Measurements from ENCODE around the gene SLAIN1. TPM values are rescaled to one million over a fixed set of nuclear protein-coding genes. Genes with fewer than 3 reads are reported as not detected.

SLAIN1 gene
- total RNA-seq, 2 experiments from 2014 or later: 16.4 to 31.7 TPM

GRCh38 chr13:77674852-77675251, 22.6 kb upstream of the SLAIN1 start:
- no peak overlapping the region for H3K27ac ChIP-seq (ENCODE audit: low read depth, low read length, poor library complexity, severe bottlenecking)
- no peaks in the 10 kb centered on the region for H3K9me2 ChIP-seq (ENCODE audit: insufficient read depth, low read length)
- no peaks in the 10 kb centered on the region for H3K4me1 ChIP-seq (ENCODE audit: insufficient read depth, low read length, poor library complexity, severe bottlenecking)
- ChIA-PET CTCF (ENCODE audit: unreplicated experiment) (no interaction called here), POLR2A (interaction anchor here (0.5 to 1.1 kb wide), 4 partner anchors 20 to 857 kb away, joined by 3 to 4 read pairs (median 3); no protein-coding TSS in a partner anchor)
- BruUV-seq (replicated peaks): no TSS peak
- H3K4me2 ChIP-seq (ENCODE audit: low read length): no peak overlapping the region
- no peaks in the 10 kb centered on the region for H4K20me1 ChIP-seq (ENCODE audit: insufficient read depth, low read length)
- H3K36me3 ChIP-seq (ENCODE audit: insufficient read depth, low read length): no peaks in the 10 kb centered on the region
- H2AFZ ChIP-seq (ENCODE audit: low read length): no peak overlapping the region
- DNase-seq (ENCODE audit: low spot score): no peak
- H3K9me3 ChIP-seq (ENCODE audit: low read length): no peaks in the 10 kb centered on the region
- no peak overlapping the region for H3K4me3 ChIP-seq (ENCODE audit: low read depth, low read length, poor library complexity, severe bottlenecking)
- intact Hi-C loops (cut with micrococcal nuclease; ENCODE audit: unreplicated experiment): no loop called here
- no peaks in the 10 kb centered on the region for H3K79me2 ChIP-seq (ENCODE audit: insufficient read depth, low read depth, low read length)
- TF ChIP-seq EZH2phosphoT487 (IDR thresholded peaks at IDR 0.05; ENCODE audit: borderline replicate concordance, low read depth, low read length) (no peak), CTCF (conservative IDR thresholded peaks at IDR 0.05; ENCODE audit: low read length) (no peak)

GRCh38 chr13:77678691-77679235, 18.7 kb upstream of the SLAIN1 start:
- no peak overlapping the region for H3K4me3 ChIP-seq (ENCODE audit: low read depth, low read length, poor library complexity, severe bottlenecking)
- H4K20me1 ChIP-seq (ENCODE audit: insufficient read depth, low read length): no peaks in the 10 kb centered on the region
- no peaks in the 10 kb centered on the region; the same call in 1 of the 2 replicates for H3K9me2 ChIP-seq (ENCODE audit: insufficient read depth, low read length)
- H3K79me2 ChIP-seq (ENCODE audit: insufficient read depth, low read depth, low read length): no peaks in the 10 kb centered on the region
- H3K36me3 ChIP-seq (ENCODE audit: insufficient read depth, low read length): no peaks in the 10 kb centered on the region
- no peak for DNase-seq (ENCODE audit: low spot score)
- no TSS peak for BruUV-seq (replicated peaks)
- no peak overlapping the region for H3K4me2 ChIP-seq (ENCODE audit: low read length)
- no peaks in the 10 kb centered on the region for H3K4me1 ChIP-seq (ENCODE audit: insufficient read depth, low read length, poor library complexity, severe bottlenecking)
- no peak for TF ChIP-seq CTCF (conservative IDR thresholded peaks at IDR 0.05; ENCODE audit: low read length)
- no peak for TF ChIP-seq EZH2phosphoT487 (IDR thresholded peaks at IDR 0.05; ENCODE audit: borderline replicate concordance, low read depth, low read length)
- intact Hi-C loops (cut with micrococcal nuclease; ENCODE audit: unreplicated experiment): no loop called here
- POLR2A ChIA-PET: no interaction called here
- no peak overlapping the region for H3K27ac ChIP-seq (ENCODE audit: low read depth, low read length, poor library complexity, severe bottlenecking)
- CTCF ChIA-PET (ENCODE audit: unreplicated experiment): no interaction called here
- H3K9me3 ChIP-seq (ENCODE audit: low read length): no peaks in the 10 kb centered on the region
- H2AFZ ChIP-seq (ENCODE audit: low read length): no peak overlapping the region

- intact Hi-C loops (cut with micrococcal nuclease; ENCODE audit: unreplicated experiment): no loop called here
- POLR2A ChIA-PET: no interaction called here
- Histone ChIP-seq H3K4me1 (ENCODE audit: insufficient read depth, low read length, poor library complexity, severe bottlenecking) (no peaks in the 10 kb centered on the region), H3K79me2 (ENCODE audit: insufficient read depth, low read depth, low read length) (no peaks in the 10 kb centered on the region), H3K27ac (ENCODE audit: low read depth, low read length, poor library complexity, severe bottlenecking) (no peak overlapping the region), H4K20me1 (ENCODE audit: insufficient read depth, low read length) (no peaks in the 10 kb centered on the region), H3K4me2 (ENCODE audit: low read length) (no peak overlapping the region), H3K36me3 (ENCODE audit: insufficient read depth, low read length) (no peaks in the 10 kb centered on the region), H2AFZ (ENCODE audit: low read length) (no peak overlapping the region), H3K9me2 (ENCODE audit: insufficient read depth, low read length) (no peaks in the 10 kb centered on the region), H3K9me3 (ENCODE audit: low read length) (peaks cover 6% of the 10 kb centered on the region), H3K4me3 (ENCODE audit: low read depth, low read length, poor library complexity, severe bottlenecking) (no peak overlapping the region)
- BruUV-seq (replicated peaks): no TSS peak
- no peak for TF ChIP-seq CTCF (conservative IDR thresholded peaks at IDR 0.05; ENCODE audit: low read length)
- TF ChIP-seq EZH2phosphoT487 (IDR thresholded peaks at IDR 0.05; ENCODE audit: borderline replicate concordance, low read depth, low read length): no peak
- CTCF ChIA-PET (ENCODE audit: unreplicated experiment): no interaction called here
- no peak for DNase-seq (ENCODE audit: low spot score)
These were observed 9.7 kb upstream of the SLAIN1 start for GRCh38 chr13:77687799-77688198.

Measured in OCI-LY7 (cell line).